Measurements from ENCODE around the gene NKAIN2. TPM values are rescaled to one million over a fixed set of nuclear protein-coding genes. Genes with fewer than 3 reads are reported as not detected.

The NKAIN2 gene
- polyA plus RNA-seq, 1 of the 3 experiments (the other 2 are of a cell fraction) = not detected

DNA sequence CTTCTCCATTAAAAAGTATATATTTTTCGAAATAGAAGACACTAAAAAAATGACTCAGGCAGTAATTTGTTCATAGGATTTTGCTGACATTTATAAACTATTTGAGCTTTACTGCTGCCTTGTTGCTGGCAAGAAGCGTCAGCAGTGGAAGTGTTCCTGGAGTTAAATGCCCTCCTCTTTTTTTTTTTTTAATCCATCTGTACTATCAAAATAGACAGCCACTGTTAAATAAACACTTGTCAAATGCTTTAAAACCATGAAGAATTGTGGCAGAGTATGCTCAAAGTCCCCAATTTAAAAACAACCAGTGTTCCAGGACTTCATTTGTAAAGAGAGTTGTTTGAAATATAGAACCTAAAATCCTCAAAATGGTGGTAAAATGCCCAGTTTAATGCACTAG lies 253.8 kb downstream of the NKAIN2 start:
- Histone ChIP-seq H3K36me3 (replicated peaks in 1 of 2; ENCODE audit: control insufficient read depth in 1 of 2, insufficient read depth in 2 of 2, low read length in 1 of 2) (no peaks in the 10 kb centered on the region), H3K9ac (no peak overlapping the region), H3K27me3 (ENCODE audit: insufficient read depth) (no peaks in the 10 kb centered on the region), H3K9me2 (no peaks in the 10 kb centered on the region), H4K20me1 (ENCODE audit: insufficient read depth) (no peaks in the 10 kb centered on the region), H3K9me3 (no peaks in the 10 kb centered on the region), H3K27ac (ENCODE audit: low read depth in 2 of 2, low read length in 1 of 2) (no peak overlapping the region), H2AFZ (ENCODE audit: low read depth) (no peak overlapping the region), H3K4me3 (ENCODE audit: low read depth in 2 of 2, low read length in 1 of 2) (no peak overlapping the region), H3K4me2 (no peak overlapping the region), H3K79me2 (ENCODE audit: insufficient read depth) (no peaks in the 10 kb centered on the region), H3F3A (replicated peaks; ENCODE audit: insufficient read depth) (no peaks in the 10 kb centered on the region), H3K4me1 (ENCODE audit: control insufficient read depth in 1 of 2, insufficient read depth in 2 of 2, low read depth in 1 of 2, low read length in 1 of 2) (no peaks in the 10 kb centered on the region)
- CTCF ChIA-PET = no interaction called here
- POLR2A ChIA-PET = no interaction called here
- TF ChIP-seq EZH2phosphoT487 (IDR thresholded peaks at IDR 0.05; ENCODE audit: borderline replicate concordance, low read depth) (no peak), EP300 (IDR thresholded peaks at IDR 0.05; ENCODE audit: borderline replicate concordance in 1 of 2, low read depth in 1 of 2, low read length in 1 of 2) (no peak), MEF2A (IDR thresholded peaks at IDR 0.05; ENCODE audit: borderline replicate concordance, low read depth) (no peak), TEAD4 (IDR thresholded peaks at IDR 0.05; ENCODE audit: borderline replicate concordance, insufficient read depth) (no peak), ELF1 (IDR thresholded peaks at IDR 0.05) (no peak), JUND (IDR thresholded peaks at IDR 0.05) (no peak), MXI1 (IDR thresholded peaks at IDR 0.05; ENCODE audit: low read depth, low read length) (no peak), GATA2 (CRISPR knock-in tag; IDR thresholded peaks at IDR 0.05) (no peak)
- TF ChIP-seq, protein P1, sequence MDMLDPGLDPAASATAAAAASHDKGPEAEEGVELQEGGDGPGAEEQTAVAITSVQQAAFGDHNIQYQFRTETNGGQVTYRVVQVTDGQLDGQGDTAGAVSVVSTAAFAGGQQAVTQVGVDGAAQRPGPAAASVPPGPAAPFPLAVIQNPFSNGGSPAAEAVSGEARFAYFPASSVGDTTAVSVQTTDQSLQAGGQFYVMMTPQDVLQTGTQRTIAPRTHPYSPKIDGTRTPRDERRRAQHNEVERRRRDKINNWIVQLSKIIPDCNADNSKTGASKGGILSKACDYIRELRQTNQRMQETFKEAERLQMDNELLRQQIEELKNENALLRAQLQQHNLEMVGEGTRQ (IDR thresholded peaks at IDR 0.05; ENCODE audit: borderline replicate concordance, low read depth, low read length) = no peak
- TF ChIP-seq, protein P2, sequence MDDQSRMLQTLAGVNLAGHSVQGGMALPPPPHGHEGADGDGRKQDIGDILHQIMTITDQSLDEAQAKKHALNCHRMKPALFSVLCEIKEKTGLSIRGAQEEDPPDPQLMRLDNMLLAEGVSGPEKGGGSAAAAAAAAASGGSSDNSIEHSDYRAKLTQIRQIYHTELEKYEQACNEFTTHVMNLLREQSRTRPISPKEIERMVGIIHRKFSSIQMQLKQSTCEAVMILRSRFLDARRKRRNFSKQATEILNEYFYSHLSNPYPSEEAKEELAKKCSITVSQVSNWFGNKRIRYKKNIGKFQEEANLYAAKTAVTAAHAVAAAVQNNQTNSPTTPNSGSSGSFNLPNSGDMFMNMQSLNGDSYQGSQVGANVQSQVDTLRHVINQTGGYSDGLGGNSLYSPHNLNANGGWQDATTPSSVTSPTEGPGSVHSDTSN (IDR thresholded peaks at IDR 0.05) = no peak
- TF ChIP-seq, protein P3, sequence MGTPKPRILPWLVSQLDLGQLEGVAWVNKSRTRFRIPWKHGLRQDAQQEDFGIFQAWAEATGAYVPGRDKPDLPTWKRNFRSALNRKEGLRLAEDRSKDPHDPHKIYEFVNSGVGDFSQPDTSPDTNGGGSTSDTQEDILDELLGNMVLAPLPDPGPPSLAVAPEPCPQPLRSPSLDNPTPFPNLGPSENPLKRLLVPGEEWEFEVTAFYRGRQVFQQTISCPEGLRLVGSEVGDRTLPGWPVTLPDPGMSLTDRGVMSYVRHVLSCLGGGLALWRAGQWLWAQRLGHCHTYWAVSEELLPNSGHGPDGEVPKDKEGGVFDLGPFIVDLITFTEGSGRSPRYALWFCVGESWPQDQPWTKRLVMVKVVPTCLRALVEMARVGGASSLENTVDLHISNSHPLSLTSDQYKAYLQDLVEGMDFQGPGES (IDR thresholded peaks at IDR 0.05; ENCODE audit: low read depth, low read length) = no peak
- TF ChIP-seq, protein P4, sequence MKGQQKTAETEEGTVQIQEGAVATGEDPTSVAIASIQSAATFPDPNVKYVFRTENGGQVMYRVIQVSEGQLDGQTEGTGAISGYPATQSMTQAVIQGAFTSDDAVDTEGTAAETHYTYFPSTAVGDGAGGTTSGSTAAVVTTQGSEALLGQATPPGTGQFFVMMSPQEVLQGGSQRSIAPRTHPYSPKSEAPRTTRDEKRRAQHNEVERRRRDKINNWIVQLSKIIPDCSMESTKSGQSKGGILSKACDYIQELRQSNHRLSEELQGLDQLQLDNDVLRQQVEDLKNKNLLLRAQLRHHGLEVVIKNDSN (IDR thresholded peaks at IDR 0.05; ENCODE audit: borderline replicate concordance, low read depth) = no peak
- TF ChIP-seq, protein P5, sequence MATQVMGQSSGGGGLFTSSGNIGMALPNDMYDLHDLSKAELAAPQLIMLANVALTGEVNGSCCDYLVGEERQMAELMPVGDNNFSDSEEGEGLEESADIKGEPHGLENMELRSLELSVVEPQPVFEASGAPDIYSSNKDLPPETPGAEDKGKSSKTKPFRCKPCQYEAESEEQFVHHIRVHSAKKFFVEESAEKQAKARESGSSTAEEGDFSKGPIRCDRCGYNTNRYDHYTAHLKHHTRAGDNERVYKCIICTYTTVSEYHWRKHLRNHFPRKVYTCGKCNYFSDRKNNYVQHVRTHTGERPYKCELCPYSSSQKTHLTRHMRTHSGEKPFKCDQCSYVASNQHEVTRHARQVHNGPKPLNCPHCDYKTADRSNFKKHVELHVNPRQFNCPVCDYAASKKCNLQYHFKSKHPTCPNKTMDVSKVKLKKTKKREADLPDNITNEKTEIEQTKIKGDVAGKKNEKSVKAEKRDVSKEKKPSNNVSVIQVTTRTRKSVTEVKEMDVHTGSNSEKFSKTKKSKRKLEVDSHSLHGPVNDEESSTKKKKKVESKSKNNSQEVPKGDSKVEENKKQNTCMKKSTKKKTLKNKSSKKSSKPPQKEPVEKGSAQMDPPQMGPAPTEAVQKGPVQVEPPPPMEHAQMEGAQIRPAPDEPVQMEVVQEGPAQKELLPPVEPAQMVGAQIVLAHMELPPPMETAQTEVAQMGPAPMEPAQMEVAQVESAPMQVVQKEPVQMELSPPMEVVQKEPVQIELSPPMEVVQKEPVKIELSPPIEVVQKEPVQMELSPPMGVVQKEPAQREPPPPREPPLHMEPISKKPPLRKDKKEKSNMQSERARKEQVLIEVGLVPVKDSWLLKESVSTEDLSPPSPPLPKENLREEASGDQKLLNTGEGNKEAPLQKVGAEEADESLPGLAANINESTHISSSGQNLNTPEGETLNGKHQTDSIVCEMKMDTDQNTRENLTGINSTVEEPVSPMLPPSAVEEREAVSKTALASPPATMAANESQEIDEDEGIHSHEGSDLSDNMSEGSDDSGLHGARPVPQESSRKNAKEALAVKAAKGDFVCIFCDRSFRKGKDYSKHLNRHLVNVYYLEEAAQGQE (IDR thresholded peaks at IDR 0.05; ENCODE audit: low read depth, low read length) = no peak
- TF ChIP-seq, protein P6, sequence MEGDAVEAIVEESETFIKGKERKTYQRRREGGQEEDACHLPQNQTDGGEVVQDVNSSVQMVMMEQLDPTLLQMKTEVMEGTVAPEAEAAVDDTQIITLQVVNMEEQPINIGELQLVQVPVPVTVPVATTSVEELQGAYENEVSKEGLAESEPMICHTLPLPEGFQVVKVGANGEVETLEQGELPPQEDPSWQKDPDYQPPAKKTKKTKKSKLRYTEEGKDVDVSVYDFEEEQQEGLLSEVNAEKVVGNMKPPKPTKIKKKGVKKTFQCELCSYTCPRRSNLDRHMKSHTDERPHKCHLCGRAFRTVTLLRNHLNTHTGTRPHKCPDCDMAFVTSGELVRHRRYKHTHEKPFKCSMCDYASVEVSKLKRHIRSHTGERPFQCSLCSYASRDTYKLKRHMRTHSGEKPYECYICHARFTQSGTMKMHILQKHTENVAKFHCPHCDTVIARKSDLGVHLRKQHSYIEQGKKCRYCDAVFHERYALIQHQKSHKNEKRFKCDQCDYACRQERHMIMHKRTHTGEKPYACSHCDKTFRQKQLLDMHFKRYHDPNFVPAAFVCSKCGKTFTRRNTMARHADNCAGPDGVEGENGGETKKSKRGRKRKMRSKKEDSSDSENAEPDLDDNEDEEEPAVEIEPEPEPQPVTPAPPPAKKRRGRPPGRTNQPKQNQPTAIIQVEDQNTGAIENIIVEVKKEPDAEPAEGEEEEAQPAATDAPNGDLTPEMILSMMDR (IDR thresholded peaks at IDR 0.05) = no peak
- WGBS (ENCODE audit: low lambda C conversion rate) = 1% methylated on average over 2 of the region's 2 CpGs
- DNase-seq = no peak

All from SK-N-SH (cell line).